GM12864 (cell line): Measurements from ENCODE around the gene STX2.

Source experiments
- DNase-seq: peaks from one replicate; pipeline ENCODE4 v3.0.0-alpha.2; 2011; ENCODE audit warnings: low read depth
- H3K4me3 ChIP-seq: 2 replicates; pipeline ENCODE4 v1.5.1; 2011; ENCODE audit warnings: mild to moderate bottlenecking, low read depth, low read length, control low read depth
- TF ChIP-seq, protein P1 (sequence below): IDR thresholded peaks from 2 replicates; pipeline ENCODE4 v1.5.1; 2011; ENCODE audit warnings: low read depth, mild to moderate bottlenecking, moderate library complexity, low read length, control low read depth, inconsistent platforms; ENCODE audit errors: missing control alignments

The STX2 gene

DNA sequence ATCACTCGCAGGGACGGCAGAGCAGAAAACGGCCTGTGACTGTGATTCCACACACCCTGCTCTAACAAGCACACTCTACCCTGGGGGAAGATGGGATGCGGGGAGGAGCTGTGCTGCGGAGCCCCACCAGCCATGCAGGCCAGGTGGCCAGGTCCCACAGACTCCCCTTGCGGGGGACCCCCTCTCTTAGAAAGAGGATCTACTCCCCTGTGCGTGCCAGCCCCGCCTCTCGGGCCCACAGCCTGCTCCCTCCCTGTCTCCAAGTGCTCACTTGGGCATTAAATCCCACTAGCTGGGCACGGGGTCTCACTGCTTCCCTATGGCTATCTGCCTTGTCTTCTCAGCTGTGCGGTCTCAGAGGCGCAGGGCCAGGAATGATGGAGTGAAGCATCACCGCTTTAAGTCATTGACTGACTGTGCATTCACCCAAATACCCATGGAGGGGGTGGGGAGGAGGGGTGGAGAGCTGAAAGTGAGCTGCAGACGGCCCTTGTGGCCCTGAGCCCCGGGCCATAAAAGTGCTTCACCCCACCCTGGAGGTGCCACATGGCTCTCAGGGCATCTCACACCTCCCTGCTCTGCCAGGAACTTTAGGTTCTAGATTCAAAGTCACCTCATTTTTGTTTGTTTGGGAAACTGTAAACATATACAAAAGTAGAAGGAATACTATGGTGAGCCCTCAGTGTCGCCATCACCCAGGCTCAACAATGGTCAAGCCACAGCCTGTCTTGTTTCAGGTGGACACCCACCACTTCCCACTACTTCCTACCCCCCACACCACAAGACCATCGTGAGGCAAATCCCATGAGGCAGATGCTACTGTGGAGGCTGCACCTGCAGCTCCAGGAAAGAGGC lies 9.4 kb downstream of the STX2 start:
- DNase-seq, result no peak
- TF ChIP-seq, protein P1, sequence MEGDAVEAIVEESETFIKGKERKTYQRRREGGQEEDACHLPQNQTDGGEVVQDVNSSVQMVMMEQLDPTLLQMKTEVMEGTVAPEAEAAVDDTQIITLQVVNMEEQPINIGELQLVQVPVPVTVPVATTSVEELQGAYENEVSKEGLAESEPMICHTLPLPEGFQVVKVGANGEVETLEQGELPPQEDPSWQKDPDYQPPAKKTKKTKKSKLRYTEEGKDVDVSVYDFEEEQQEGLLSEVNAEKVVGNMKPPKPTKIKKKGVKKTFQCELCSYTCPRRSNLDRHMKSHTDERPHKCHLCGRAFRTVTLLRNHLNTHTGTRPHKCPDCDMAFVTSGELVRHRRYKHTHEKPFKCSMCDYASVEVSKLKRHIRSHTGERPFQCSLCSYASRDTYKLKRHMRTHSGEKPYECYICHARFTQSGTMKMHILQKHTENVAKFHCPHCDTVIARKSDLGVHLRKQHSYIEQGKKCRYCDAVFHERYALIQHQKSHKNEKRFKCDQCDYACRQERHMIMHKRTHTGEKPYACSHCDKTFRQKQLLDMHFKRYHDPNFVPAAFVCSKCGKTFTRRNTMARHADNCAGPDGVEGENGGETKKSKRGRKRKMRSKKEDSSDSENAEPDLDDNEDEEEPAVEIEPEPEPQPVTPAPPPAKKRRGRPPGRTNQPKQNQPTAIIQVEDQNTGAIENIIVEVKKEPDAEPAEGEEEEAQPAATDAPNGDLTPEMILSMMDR, result no peak
- H3K4me3 ChIP-seq, result no peak overlapping the region

DNA sequence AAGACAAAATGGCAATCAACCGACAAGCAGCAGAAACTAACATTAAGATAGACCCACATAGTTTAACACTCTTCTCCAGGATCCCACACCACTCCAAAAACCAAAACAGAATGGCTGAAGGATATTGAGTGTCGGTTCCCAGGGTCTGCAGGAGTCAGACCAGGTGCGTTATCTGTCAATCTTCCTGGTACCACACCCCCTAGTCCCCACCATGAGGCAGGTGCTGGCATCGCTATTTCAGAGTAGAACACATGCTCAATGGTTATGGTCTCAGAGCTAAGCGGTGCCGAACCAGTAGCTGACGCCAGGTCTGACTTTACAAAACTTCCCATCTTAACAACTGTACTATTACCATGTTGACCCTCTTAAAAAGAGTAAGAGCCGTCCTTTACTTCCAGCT lies 10.2 kb downstream of the STX2 start:
- DNase-seq, result no peak
- TF ChIP-seq, protein P1, result no peak
- H3K4me3 ChIP-seq, result no peak overlapping the region

DNA sequence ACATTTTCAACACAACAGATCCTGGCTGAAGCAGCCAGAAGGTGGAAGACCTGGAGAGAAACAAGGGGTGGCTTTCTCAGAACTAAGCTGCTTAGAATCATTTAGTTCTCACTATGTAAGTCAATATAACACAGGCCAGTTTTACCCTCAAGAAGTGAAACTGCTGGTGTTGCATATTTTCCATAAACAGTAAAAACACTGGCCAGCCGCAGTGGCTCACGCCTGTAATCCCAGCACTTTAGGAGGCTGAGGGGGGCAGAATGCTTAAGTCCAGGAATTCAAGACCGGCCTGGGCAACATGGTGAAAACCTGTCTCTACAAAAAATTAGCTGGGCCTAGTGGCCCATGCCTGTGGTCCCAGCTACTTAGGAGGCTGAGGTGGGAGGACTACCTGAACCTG lies 11.6 kb downstream of the STX2 start:
- no peak overlapping the region for H3K4me3 ChIP-seq
- TF ChIP-seq, protein P1, result no peak
- DNase-seq, result no peak

GRCh38 chr12:130826151-130826801 lies 12.8 kb downstream of the STX2 start:
- TF ChIP-seq, protein P1, result peak; percentile 69
- no peak for DNase-seq

DNA sequence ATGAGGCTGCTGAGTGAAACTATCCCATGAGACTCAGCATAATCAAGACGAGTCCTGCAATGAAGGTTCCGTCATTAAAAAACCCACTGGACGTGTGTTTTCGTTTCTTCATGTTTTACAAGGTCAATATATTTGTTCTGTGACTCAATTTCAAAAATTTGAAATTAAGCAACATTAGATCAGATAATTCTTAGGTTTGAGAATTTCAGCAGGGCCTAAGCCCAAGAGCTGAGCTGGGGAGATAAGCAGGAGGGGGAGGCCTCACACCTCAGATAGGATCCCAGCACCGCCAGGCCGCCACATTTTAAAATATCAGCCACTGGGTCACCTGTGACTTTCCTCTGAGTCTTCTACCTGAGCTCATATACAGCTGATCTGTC lies 13.3 kb downstream of the STX2 start:
- DNase-seq, result no peak
- no peak overlapping the region for H3K4me3 ChIP-seq
- TF ChIP-seq, protein P1, result no peak

More at GRCh38 chr12:130826151-130826801, 12.8 kb downstream of the STX2 start:
- H3K4me3 ChIP-seq, result no peak overlapping the region

GRCh38 chr12:130819681-130820080 lies 19.4 kb downstream of the STX2 start:
- TF ChIP-seq, protein P1, result no peak
- DNase-seq, result no peak

More at GRCh38 chr12:130819681-130820080, 19.4 kb downstream of the STX2 start:
- no peak overlapping the region for H3K4me3 ChIP-seq
